ENCODE results near the gene TECPR1. TPM values are rescaled to one million over a fixed set of nuclear protein-coding genes. Genes with fewer than 3 reads are reported as not detected.

Gene TECPR1
- polyA plus RNA-seq, 2 of the 4 experiments (the other 2 are of a cell fraction): 2.5 to 11.1 TPM

GRCh38 chr7:98283887-98284222 is 31.8 kb upstream of the TECPR1 start:
- ATAC-seq: peak in 1 of 2 experiments; percentile 2; a peak in 3 of 6 replicates
- DNase-seq (ENCODE audit: low read depth in 1 of 2, low spot score in 1 of 2): no peak
- no peak for TF ChIP-seq RCOR1 (IDR thresholded peaks at IDR 0.05; ENCODE audit: low read depth, low read length)
- TF ChIP-seq, protein P1, sequence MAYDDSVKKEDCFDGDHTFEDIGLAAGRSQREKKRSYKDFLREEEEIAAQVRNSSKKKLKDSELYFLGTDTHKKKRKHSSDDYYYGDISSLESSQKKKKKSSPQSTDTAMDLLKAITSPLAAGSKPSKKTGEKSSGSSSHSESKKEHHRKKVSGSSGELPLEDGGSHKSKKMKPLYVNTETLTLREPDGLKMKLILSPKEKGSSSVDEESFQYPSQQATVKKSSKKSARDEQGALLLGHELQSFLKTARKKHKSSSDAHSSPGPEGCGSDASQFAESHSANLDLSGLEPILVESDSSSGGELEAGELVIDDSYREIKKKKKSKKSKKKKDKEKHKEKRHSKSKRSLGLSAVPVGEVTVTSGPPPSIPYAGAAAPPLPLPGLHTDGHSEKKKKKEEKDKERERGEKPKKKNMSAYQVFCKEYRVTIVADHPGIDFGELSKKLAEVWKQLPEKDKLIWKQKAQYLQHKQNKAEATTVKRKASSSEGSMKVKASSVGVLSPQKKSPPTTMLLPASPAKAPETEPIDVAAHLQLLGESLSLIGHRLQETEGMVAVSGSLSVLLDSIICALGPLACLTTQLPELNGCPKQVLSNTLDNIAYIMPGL (CRISPR knock-in tag; IDR thresholded peaks at IDR 0.05; ENCODE audit: borderline replicate concordance): no peak
- no peak for TF ChIP-seq NFE2L2 (conservative IDR thresholded peaks at IDR 0.05; ENCODE audit: low read length)
- no peak for TF ChIP-seq TFCP2L1 (CRISPR knock-in tag; IDR thresholded peaks at IDR 0.05)
- TF ChIP-seq FOSL2 (IDR thresholded peaks at IDR 0.05): no peak
- no peak for TF ChIP-seq FOSL2 (CRISPR knock-in tag; IDR thresholded peaks at IDR 0.05)
- TF ChIP-seq, protein P2, sequence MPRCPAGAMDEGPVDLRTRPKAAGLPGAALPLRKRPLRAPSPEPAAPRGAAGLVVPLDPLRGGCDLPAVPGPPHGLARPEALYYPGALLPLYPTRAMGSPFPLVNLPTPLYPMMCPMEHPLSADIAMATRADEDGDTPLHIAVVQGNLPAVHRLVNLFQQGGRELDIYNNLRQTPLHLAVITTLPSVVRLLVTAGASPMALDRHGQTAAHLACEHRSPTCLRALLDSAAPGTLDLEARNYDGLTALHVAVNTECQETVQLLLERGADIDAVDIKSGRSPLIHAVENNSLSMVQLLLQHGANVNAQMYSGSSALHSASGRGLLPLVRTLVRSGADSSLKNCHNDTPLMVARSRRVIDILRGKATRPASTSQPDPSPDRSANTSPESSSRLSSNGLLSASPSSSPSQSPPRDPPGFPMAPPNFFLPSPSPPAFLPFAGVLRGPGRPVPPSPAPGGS (IDR thresholded peaks at IDR 0.05): no peak
- no peak for TF ChIP-seq HDAC2 (IDR thresholded peaks at IDR 0.05)
- TF ChIP-seq MYC (IDR thresholded peaks at IDR 0.05; ENCODE audit: borderline replicate concordance, low read length): no peak
- TF ChIP-seq CBX2 (IDR thresholded peaks at IDR 0.05; ENCODE audit: borderline replicate concordance, low read depth): no peak
- no peak for TF ChIP-seq NR3C1 (IDR thresholded peaks at IDR 0.05)
- no peak for TF ChIP-seq HOXA7 (CRISPR knock-in tag; IDR thresholded peaks at IDR 0.05)
- no peak for TF ChIP-seq RAD21 (conservative IDR thresholded peaks at IDR 0.05 in 1 of 2, IDR thresholded peaks at IDR 0.05 in 1 of 2)
- TF ChIP-seq HEYL (CRISPR knock-in tag; IDR thresholded peaks at IDR 0.05): no peak
- no peak for TF ChIP-seq ATOH8 (CRISPR knock-in tag; IDR thresholded peaks at IDR 0.05; ENCODE audit: low read depth)
- TF ChIP-seq RNF2 (IDR thresholded peaks at IDR 0.05; ENCODE audit: borderline replicate concordance, low read depth): no peak
- TF ChIP-seq, protein P3, sequence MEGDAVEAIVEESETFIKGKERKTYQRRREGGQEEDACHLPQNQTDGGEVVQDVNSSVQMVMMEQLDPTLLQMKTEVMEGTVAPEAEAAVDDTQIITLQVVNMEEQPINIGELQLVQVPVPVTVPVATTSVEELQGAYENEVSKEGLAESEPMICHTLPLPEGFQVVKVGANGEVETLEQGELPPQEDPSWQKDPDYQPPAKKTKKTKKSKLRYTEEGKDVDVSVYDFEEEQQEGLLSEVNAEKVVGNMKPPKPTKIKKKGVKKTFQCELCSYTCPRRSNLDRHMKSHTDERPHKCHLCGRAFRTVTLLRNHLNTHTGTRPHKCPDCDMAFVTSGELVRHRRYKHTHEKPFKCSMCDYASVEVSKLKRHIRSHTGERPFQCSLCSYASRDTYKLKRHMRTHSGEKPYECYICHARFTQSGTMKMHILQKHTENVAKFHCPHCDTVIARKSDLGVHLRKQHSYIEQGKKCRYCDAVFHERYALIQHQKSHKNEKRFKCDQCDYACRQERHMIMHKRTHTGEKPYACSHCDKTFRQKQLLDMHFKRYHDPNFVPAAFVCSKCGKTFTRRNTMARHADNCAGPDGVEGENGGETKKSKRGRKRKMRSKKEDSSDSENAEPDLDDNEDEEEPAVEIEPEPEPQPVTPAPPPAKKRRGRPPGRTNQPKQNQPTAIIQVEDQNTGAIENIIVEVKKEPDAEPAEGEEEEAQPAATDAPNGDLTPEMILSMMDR (IDR thresholded peaks at IDR 0.05): no peak
- TF ChIP-seq KDM5A (IDR thresholded peaks at IDR 0.05): no peak
- no peak for TF ChIP-seq MAFK (IDR thresholded peaks at IDR 0.05; ENCODE audit: partially characterized antibody)
- TF ChIP-seq JUNB (IDR thresholded peaks at IDR 0.05): no peak
- Histone ChIP-seq H3K4me2 (peak overlapping the region; percentile 98), H3K27ac (peak overlapping the region; percentile 98 to 99), H3K9me3 (no peaks in the 10 kb centered on the region), H3K4me1 (peaks cover 65% of the 10 kb centered on the region), H3K4me3 (peak overlapping the region; percentile 98)
- ChIA-PET CTCF (interaction anchor here (0.8 to 3.6 kb wide), 4 partner anchors 10 to 462 kb away, joined by 3 to 20 read pairs (median 3); no protein-coding TSS in a partner anchor), POLR2A (no interaction called here)
- 92% methylated on average over 8 of the region's 8 CpGs for WGBS (ENCODE audit: missing lambda C conversion rate)
- no peak for FAIRE-seq

GRCh38 chr7:98283127-98283886 is 31.3 kb upstream of the TECPR1 start:
- ChIA-PET CTCF (interaction anchor here (0.8 to 3.6 kb wide), 5 partner anchors 11 to 462 kb away, joined by 3 to 20 read pairs (median 3); partner anchors contain the start of gene BAIAP2L1), POLR2A (no interaction called here)
- FAIRE-seq (no peak), ATAC-seq (no peak), DNase-seq (ENCODE audit: low read depth in 1 of 2, low spot score in 1 of 2) (no peak)
- H3K9me3 ChIP-seq: no peaks in the 10 kb centered on the region
- H3K4me2 ChIP-seq: peak overlapping the region; percentile 98
- H3K4me1 ChIP-seq: peaks cover 70% of the 10 kb centered on the region
- H3K4me3 ChIP-seq: peak overlapping the region; percentile 98
- H3K27ac ChIP-seq: peak overlapping the region; percentile 98 to 99; a peak in 5 of 6 replicates
- TF ChIP-seq HOXA7 (CRISPR knock-in tag; IDR thresholded peaks at IDR 0.05) (no peak), CHD2 (IDR thresholded peaks at IDR 0.05; ENCODE audit: low read length, partially characterized antibody) (no peak), CBX2 (IDR thresholded peaks at IDR 0.05; ENCODE audit: borderline replicate concordance, low read depth) (no peak), MAFK (IDR thresholded peaks at IDR 0.05; ENCODE audit: partially characterized antibody) (no peak), TP53 (CRISPR knock-in tag; IDR thresholded peaks at IDR 0.05) (no peak), ZSCAN20 (CRISPR knock-in tag; IDR thresholded peaks at IDR 0.05) (no peak), E2F6 (IDR thresholded peaks at IDR 0.05; ENCODE audit: borderline replicate concordance, low read depth) (no peak), POLR2A (IDR thresholded peaks at IDR 0.05; ENCODE audit: low read length) (no peak), GATA3 (IDR thresholded peaks at IDR 0.05; ENCODE audit: borderline replicate concordance) (no peak)
- WGBS (ENCODE audit: missing lambda C conversion rate): 83% methylated on average over 19 of the region's 19 CpGs
